Astrocyte (in vitro differentiated cells and primary cell): ENCODE measurements around the gene GNAO1.

Source experiments
- EZH2 ChIP-seq: IDR thresholded peaks from 2 replicates; pipeline ENCODE4 v1.6.1; 2012; ENCODE audit warnings: mild to moderate bottlenecking, low read length, inconsistent platforms; ENCODE audit not compliant: insufficient read depth
- TF ChIP-seq, protein P1 (sequence below): IDR thresholded peaks from 2 replicates; pipeline ENCODE4 v1.5.1; 2011; ENCODE audit warnings: low read depth, mild to moderate bottlenecking, inconsistent platforms, low read length, moderate library complexity; ENCODE audit not compliant: insufficient read depth

DNA sequence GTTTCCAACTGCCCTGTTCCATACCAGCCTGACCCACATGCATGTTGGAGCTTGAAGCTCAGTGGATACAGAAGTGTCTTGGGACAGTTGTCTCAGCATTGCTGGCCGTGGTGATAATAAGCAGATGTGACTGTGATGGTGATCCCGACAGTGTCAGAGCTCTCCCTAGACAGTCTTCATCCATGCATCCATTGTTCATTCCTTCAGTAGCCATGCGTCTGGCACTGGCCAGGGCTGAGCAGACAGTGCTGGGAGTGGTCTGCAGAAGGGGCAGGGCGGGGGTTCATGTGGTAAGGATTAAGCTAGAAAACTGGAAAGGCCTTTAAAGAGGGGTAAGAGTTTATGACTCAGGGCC is 68.1 kb downstream of the GNAO1 start:
- TF ChIP-seq, protein P1, sequence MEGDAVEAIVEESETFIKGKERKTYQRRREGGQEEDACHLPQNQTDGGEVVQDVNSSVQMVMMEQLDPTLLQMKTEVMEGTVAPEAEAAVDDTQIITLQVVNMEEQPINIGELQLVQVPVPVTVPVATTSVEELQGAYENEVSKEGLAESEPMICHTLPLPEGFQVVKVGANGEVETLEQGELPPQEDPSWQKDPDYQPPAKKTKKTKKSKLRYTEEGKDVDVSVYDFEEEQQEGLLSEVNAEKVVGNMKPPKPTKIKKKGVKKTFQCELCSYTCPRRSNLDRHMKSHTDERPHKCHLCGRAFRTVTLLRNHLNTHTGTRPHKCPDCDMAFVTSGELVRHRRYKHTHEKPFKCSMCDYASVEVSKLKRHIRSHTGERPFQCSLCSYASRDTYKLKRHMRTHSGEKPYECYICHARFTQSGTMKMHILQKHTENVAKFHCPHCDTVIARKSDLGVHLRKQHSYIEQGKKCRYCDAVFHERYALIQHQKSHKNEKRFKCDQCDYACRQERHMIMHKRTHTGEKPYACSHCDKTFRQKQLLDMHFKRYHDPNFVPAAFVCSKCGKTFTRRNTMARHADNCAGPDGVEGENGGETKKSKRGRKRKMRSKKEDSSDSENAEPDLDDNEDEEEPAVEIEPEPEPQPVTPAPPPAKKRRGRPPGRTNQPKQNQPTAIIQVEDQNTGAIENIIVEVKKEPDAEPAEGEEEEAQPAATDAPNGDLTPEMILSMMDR = no peak
- TF ChIP-seq EZH2 = no peak
